GM12865 (cell line): Measurements from ENCODE around the gene SLC24A3.

ENCODE experiments used
- DNase-seq: peaks from one replicate; pipeline ENCODE4 v3.0.0; 2010; ENCODE audit warnings: low read depth
- H3K4me3 ChIP-seq: 2 replicates; pipeline ENCODE4 v1.5.1; 2011; ENCODE audit warnings: mild to moderate bottlenecking, low read depth, low read length, control low read depth
- CTCF ChIP-seq: IDR thresholded peaks from 2 replicates; pipeline ENCODE4 v1.5.1; 2011; ENCODE audit warnings: low read length, control low read depth, low read depth, inconsistent platforms; ENCODE audit not compliant: insufficient read depth; ENCODE audit errors: missing control alignments

Gene SLC24A3

GRCh38 chr20:19268426-19268825 lies 56.0 kb downstream of the SLC24A3 start:
- DNase-seq: no peak
- H3K4me3 ChIP-seq: no peak overlapping the region
- no peak for TF ChIP-seq CTCF

- H3K4me3 ChIP-seq: no peak overlapping the region
- no peak for DNase-seq
- TF ChIP-seq CTCF: no peak
Observed at GRCh38 chr20:19269737-19270340, 57.4 kb downstream of the SLC24A3 start.

GRCh38 chr20:19271879-19272651 lies 59.6 kb downstream of the SLC24A3 start:
- H3K4me3 ChIP-seq: no peak overlapping the region
- no peak for DNase-seq
- no peak for TF ChIP-seq CTCF

- TF ChIP-seq CTCF: no peak
- DNase-seq: no peak
- H3K4me3 ChIP-seq: no peak overlapping the region
Observed at GRCh38 chr20:19272976-19273654, 60.7 kb downstream of the SLC24A3 start.

GRCh38 chr20:19274001-19274400 lies 61.6 kb downstream of the SLC24A3 start:
- H3K4me3 ChIP-seq: no peak overlapping the region
- no peak for DNase-seq
- TF ChIP-seq CTCF: no peak

GRCh38 chr20:19274412-19275015 lies 62.1 kb downstream of the SLC24A3 start:
- TF ChIP-seq CTCF: no peak
- DNase-seq: no peak

More at GRCh38 chr20:19274412-19275015, 62.1 kb downstream of the SLC24A3 start:
- no peak overlapping the region for H3K4me3 ChIP-seq
